Activated naive CD8-positive, alpha-beta T cell treated with anti-CD3 and anti-CD28 coated beads, Interleukin-2, amount 10 ng/mL, durations not matched to agents 7 days and 5 days (primary cell): ENCODE measurements around the gene CD274. TPM values are rescaled to one million over a fixed set of nuclear protein-coding genes. Genes with fewer than 3 reads are reported as not detected.
"Not testable (repeated sequence)": the region's sequence is repeated elsewhere in the genome, so short reads cannot be mapped to it uniquely, and the experiment has no call there.

Experiments
- ATAC-seq: fragments of 150-1000 bp; cut with Tn5 transposase; one replicate; pipeline ENCODE4 v1.10.0; 2021; ENCODE audit warnings: low read depth, moderate library complexity
- POLR2A ChIA-PET: fragments of 350-600 bp; sonication (Branson Sonifier 250); formaldehyde crosslinking; loops from one replicate; lab custom pipeline; 2021; ENCODE audit warnings: antibody characterized with exemption; lab: Charles Lee
- DNase-seq: peaks from one replicate; pipeline ENCODE4 v3.0.0; 2021
- H3K27ac Mint-ChIP-seq: one replicate; pipeline ENCODE4 v1.8.0; 2022; ENCODE audit warnings: mild to moderate bottlenecking, mixed read lengths
- H3K27me3 Mint-ChIP-seq: one replicate; pipeline ENCODE4 v1.8.0; 2022; ENCODE audit warnings: mild to moderate bottlenecking, moderate library complexity, mixed read lengths
- H3K36me3 Mint-ChIP-seq: one replicate; pipeline ENCODE4 v1.8.0; 2021; ENCODE audit warnings: mild to moderate bottlenecking, mixed read lengths
- H3K4me1 Mint-ChIP-seq: one replicate; pipeline ENCODE4 v1.8.0; 2021; ENCODE audit warnings: mixed read lengths
- H3K4me3 Mint-ChIP-seq: one replicate; pipeline ENCODE4 v1.8.0; 2022; ENCODE audit warnings: mild to moderate bottlenecking, moderate library complexity, mixed read lengths
- H3K9me3 Mint-ChIP-seq: one replicate; pipeline ENCODE4 v1.8.0; 2021; ENCODE audit warnings: mixed read lengths
- total RNA-seq, 2 experiments: library from RNA; stranded (reverse); gene quantifications; one replicate each; pipeline ENCODE4 v1.2.3, GENCODE V29; 2021

The CD274 gene
- total RNA-seq, 2 experiments from 2014 or later: 6.8 to 9.8 TPM

DNA sequence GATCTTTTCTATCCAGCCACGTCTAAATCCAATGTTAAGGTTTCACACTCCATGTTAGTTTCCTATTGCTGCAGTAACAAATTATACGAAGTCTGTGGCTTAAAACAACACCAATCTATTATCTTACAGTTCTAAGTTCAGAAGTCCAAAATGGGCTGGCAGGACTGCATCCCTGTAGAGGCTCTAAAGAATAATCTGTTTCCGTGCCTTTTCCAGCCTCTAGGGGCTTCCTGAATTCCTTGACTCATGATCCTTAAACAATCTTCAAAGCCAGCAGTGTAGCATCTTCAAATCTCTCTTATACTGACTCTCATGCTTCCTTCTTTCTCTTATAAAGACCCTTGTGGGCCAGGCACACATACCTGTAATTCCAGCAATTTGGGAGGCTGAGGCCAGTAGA, 19.4 kb upstream of the CD274 start:
- H3K9me3 Mint-ChIP-seq: peaks cover 2% of the 10 kb centered on the region
- H3K27me3 Mint-ChIP-seq: no peaks in the 10 kb centered on the region
- DNase-seq (no peak), ATAC-seq (no peak)
- peaks cover 4% of the 10 kb centered on the region for H3K4me1 Mint-ChIP-seq
- H3K27ac Mint-ChIP-seq: no peak overlapping the region
- POLR2A ChIA-PET: no interaction called here
- H3K4me3 Mint-ChIP-seq: no peak overlapping the region
- peaks cover 25% of the 10 kb centered on the region for H3K36me3 Mint-ChIP-seq

GRCh38 chr9:5432890-5433289, 17.5 kb upstream of the CD274 start:
- H3K27ac Mint-ChIP-seq, H3K9me3 Mint-ChIP-seq, POLR2A ChIA-PET, ATAC-seq, H3K27me3 Mint-ChIP-seq, DNase-seq, H3K4me3 Mint-ChIP-seq: not testable (repeated sequence)
- Mint-ChIP-seq H3K36me3 (peaks cover 34% of the 10 kb centered on the region), H3K4me1 (peaks cover 17% of the 10 kb centered on the region)

DNA sequence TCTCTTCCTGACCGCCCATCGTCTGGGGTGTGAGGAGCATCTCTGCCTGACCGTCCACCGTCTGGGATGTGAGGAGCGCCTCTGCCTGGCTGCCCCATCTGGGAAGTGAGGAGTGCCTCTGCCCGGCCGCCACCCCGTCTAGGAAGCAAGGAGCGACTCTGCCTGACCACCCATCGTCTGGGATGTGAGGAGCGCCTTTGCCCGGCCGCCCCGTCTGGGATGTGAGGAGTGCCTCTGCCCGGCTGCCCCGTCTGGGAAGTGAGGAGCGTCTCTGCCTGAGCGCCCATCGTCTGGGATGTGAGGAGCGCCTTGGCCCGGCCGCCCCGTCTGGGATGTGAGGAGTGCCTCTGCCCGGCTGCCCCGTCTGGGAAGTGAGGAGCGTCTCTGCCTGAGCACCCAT, 17.0 kb upstream of the CD274 start:
- POLR2A ChIA-PET, H3K4me3 Mint-ChIP-seq, ATAC-seq, H3K9me3 Mint-ChIP-seq, H3K27ac Mint-ChIP-seq, DNase-seq, H3K27me3 Mint-ChIP-seq: not testable (repeated sequence)
- peaks cover 17% of the 10 kb centered on the region for H3K4me1 Mint-ChIP-seq
- H3K36me3 Mint-ChIP-seq: peaks cover 34% of the 10 kb centered on the region

- ATAC-seq, DNase-seq, POLR2A ChIA-PET, H3K4me3 Mint-ChIP-seq, H3K9me3 Mint-ChIP-seq, H3K27me3 Mint-ChIP-seq, H3K27ac Mint-ChIP-seq: not testable (repeated sequence)
- Mint-ChIP-seq H3K36me3 (peaks cover 34% of the 10 kb centered on the region), H3K4me1 (peaks cover 20% of the 10 kb centered on the region)
Observed at GRCh38 chr9:5433841-5434810, 16.2 kb upstream of the CD274 start.

- Mint-ChIP-seq H3K4me3 (peak overlapping the region; percentile 94), H3K9me3 (peaks cover 2% of the 10 kb centered on the region), H3K27ac (no peak overlapping the region), H3K27me3 (no peaks in the 10 kb centered on the region), H3K36me3 (peaks cover 34% of the 10 kb centered on the region), H3K4me1 (peaks cover 20% of the 10 kb centered on the region)
- DNase-seq: no peak
- no peak for ATAC-seq
- POLR2A ChIA-PET: no interaction called here
Observed at GRCh38 chr9:5435912-5436311, 14.4 kb upstream of the CD274 start.

DNA sequence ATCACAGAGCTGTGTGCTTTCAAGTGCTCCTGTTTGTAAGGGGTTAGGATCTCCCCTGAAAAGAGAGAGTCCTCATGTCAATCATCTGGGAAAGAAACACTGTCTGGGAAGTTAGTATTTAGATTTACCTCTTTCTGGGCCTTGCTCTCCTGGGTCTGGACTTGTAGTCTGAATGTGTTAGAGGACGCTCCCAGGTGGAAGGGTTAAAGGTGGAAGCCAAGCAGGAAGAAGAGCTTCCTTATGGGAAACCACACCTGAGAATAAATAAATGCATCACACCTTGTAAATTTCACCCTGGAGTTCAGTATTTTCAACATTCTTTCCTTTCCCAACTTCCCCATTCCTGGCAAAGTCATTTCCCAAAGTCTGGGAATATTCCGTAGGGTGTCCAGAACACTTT, 13.9 kb upstream of the CD274 start:
- POLR2A ChIA-PET: interaction anchor here (2.0 kb wide), 1 partner anchor 11 kb away, joined by 6 read pairs; no protein-coding TSS in a partner anchor
- ATAC-seq (no peak), DNase-seq (no peak)
- no peaks in the 10 kb centered on the region for H3K27me3 Mint-ChIP-seq
- peaks cover 34% of the 10 kb centered on the region for H3K36me3 Mint-ChIP-seq
- peak overlapping the region; percentile 94 for H3K4me3 Mint-ChIP-seq
- H3K27ac Mint-ChIP-seq: peak overlapping the region; percentile 93
- peaks cover 20% of the 10 kb centered on the region for H3K4me1 Mint-ChIP-seq
- peaks cover 2% of the 10 kb centered on the region for H3K9me3 Mint-ChIP-seq

- Mint-ChIP-seq H3K27me3 (no peaks in the 10 kb centered on the region), H3K4me1 (peaks cover 20% of the 10 kb centered on the region), H3K4me3 (peak within 1 kb of the TSS; percentile 94), H3K9me3 (peaks cover 2% of the 10 kb centered on the region), H3K27ac (peak within 1 kb of the TSS; percentile 93), H3K36me3 (peaks cover 28% of the 10 kb centered on the region)
- ATAC-seq (peak; percentile 98), DNase-seq (peak; percentile 88)
- POLR2A ChIA-PET: interaction anchor here (0.7 to 2.7 kb wide), 7 partner anchors 12 to 697 kb away, joined by 3 to 29 read pairs (median 5); partner anchors contain the start of genes AK3, CD274 and RIC1
Observed at GRCh38 chr9:5437254-5438216, 12.8 kb upstream of the CD274 start, which contains the start of gene PLGRKT. TSS of gene PLGRKT (minus strand) at chr9:5437925. CDS start at chr9:5431977, 5,948 bp downstream.

GRCh38 chr9:5438301-5439162, 11.8 kb upstream of the CD274 start:
- peaks cover 20% of the 10 kb centered on the region for H3K4me1 Mint-ChIP-seq
- H3K36me3 Mint-ChIP-seq: peaks cover 20% of the 10 kb centered on the region
- peaks cover 2% of the 10 kb centered on the region for H3K9me3 Mint-ChIP-seq
- DNase-seq (no peak), ATAC-seq (peak; percentile 7)
- peak overlapping the region; percentile 94 for H3K4me3 Mint-ChIP-seq
- no peaks in the 10 kb centered on the region for H3K27me3 Mint-ChIP-seq
- H3K27ac Mint-ChIP-seq: peak overlapping the region; percentile 93
- POLR2A ChIA-PET: interaction anchor here (1.4 to 2.7 kb wide), 6 partner anchors 11 to 698 kb away, joined by 3 to 29 read pairs (median 6); partner anchors contain the start of genes AK3, CD274, JAK2 and RIC1

DNA sequence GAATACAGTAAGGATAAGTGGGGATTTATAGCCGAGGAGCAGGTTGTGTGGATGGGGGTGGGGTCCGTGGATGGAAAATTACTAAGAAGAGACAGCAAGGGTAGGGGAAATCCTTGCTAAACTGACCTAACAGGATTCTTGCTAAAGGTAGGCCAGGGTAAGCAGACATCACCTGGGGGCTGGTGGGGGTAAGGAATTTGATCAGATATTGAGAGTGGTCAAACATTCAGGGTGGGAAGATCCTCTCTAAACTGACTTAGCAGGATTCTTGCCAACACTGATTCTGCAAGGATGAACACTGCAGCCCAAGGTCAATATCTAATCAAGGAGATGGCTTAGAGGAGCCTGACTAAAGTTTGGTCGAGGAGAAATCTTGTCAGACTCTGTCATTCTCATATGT, 9.9 kb upstream of the CD274 start:
- H3K36me3 Mint-ChIP-seq: peaks cover 12% of the 10 kb centered on the region
- DNase-seq (no peak), ATAC-seq (no peak)
- POLR2A ChIA-PET: no interaction called here
- H3K27me3 Mint-ChIP-seq: no peaks in the 10 kb centered on the region
- H3K9me3 Mint-ChIP-seq: no peaks in the 10 kb centered on the region
- no peak overlapping the region for H3K27ac Mint-ChIP-seq
- peaks cover 23% of the 10 kb centered on the region for H3K4me1 Mint-ChIP-seq
- H3K4me3 Mint-ChIP-seq: no peak overlapping the region

- Mint-ChIP-seq H3K4me3 (no peak overlapping the region), H3K9me3 (no peaks in the 10 kb centered on the region), H3K4me1 (peaks cover 22% of the 10 kb centered on the region), H3K27me3 (no peaks in the 10 kb centered on the region), H3K36me3 (peaks cover 7% of the 10 kb centered on the region), H3K27ac (no peak overlapping the region)
- no peak for DNase-seq
- no peak for ATAC-seq
- POLR2A ChIA-PET: no interaction called here
Observed at GRCh38 chr9:5441043-5441442, 9.3 kb upstream of the CD274 start.

DNA sequence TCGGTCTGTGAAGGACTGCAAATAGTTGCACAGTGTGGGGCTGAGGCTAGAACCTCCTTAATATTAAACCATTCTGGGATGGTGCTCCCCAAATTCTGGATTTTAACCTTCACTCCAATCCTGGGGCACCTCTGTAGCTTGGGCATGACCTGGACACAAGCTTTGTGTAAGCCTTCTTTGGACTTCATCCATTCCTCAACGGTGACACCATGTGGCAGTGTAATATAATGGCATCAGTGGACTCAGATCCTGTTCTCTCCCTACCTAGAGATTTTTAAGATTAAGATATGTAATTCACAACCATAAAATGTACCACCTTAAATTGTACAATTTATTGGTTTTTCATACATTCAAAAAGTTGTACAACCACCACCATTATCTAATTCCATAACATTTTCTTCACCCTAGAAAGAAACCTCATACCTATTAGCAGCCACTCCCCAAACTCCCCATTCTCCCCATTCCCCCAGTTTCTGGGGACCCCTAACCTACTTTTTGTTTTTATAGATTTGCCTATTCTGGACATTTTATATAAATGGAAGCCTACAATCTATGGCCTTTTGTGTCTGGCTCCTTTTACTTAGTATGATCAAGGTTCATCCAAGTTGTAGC, 7.8 kb upstream of the CD274 start:
- no peak overlapping the region for H3K27ac Mint-ChIP-seq

GRCh38 chr9:5443850-5444249, 6.5 kb upstream of the CD274 start:
- DNase-seq (no peak), ATAC-seq (no peak)
- Mint-ChIP-seq H3K9me3 (no peaks in the 10 kb centered on the region), H3K4me3 (no peak overlapping the region), H3K4me1 (peaks cover 28% of the 10 kb centered on the region), H3K27me3 (no peaks in the 10 kb centered on the region), H3K36me3 (no peaks in the 10 kb centered on the region), H3K27ac (no peak overlapping the region)
- POLR2A ChIA-PET: no interaction called here

More for the DNA sequence above, 7.8 kb upstream of the CD274 start:
- no peak for DNase-seq
- Mint-ChIP-seq H3K9me3 (no peaks in the 10 kb centered on the region), H3K27me3 (no peaks in the 10 kb centered on the region), H3K4me1 (peaks cover 22% of the 10 kb centered on the region), H3K4me3 (no peak overlapping the region), H3K36me3 (no peaks in the 10 kb centered on the region)
- POLR2A ChIA-PET: no interaction called here
- no peak for ATAC-seq
